HepG2 (cell line): ENCODE measurements around the gene TNRC18. TPM values are rescaled to one million over a fixed set of nuclear protein-coding genes. Genes with fewer than 3 reads are reported as not detected.
A peak's percentile ranks its signal among the peaks of the same experiment; 100 is the strongest.

ENCODE experiments used
- FIP1L1 ChIP-seq: fragments of 200-400 bp; formaldehyde crosslinking; IDR thresholded peaks from 2 replicates; pipeline ENCODE4 v1.6.1; 2018; ENCODE audit warnings: low read depth, mild to moderate bottlenecking, low read length, moderate library complexity, borderline replicate concordance; ENCODE audit not compliant: insufficient read depth
- MAFF ChIP-seq: IDR thresholded peaks from 2 replicates; pipeline ENCODE4 v1.6.1; 2011; ENCODE audit warnings: low read depth, low read length, improper control_type of control experiment
- SNAPC4 ChIP-seq: sonication (generic); formaldehyde crosslinking; IDR thresholded peaks from 2 replicates; pipeline ENCODE4 v1.4.0; 2020; ENCODE audit warnings: mild to moderate bottlenecking, missing genetic modification reagents
- ZFP1 ChIP-seq: IDR thresholded peaks from 2 replicates; pipeline ENCODE4 v1.6.1; 2016
- ZHX1 ChIP-seq: sonication (generic); formaldehyde crosslinking; IDR thresholded peaks from 2 replicates; pipeline ENCODE4 v1.8.1; 2022; ENCODE audit warnings: low read depth, mild to moderate bottlenecking, missing genetic modification reagents
- ZNF746 ChIP-seq: sonication (generic); formaldehyde crosslinking; IDR thresholded peaks from 2 replicates; pipeline ENCODE4 v1.8.0; 2022; ENCODE audit warnings: mild to moderate bottlenecking, missing genetic modification reagents
- polyA plus RNA-seq, 8 experiments: library from polyadenylated mRNA; depleted of rRNA in 3 of 8; stranded (reverse) in 7 of 8; unstranded in 1 of 8; fragments of >200 nt; fragmentation: Illumina TruSeq in 4 of 8; extraction: Trizol in 4 of 8; gene quantifications; 2 replicates each; pipeline versions ENCODE4 v1.2.1 to v1.2.3, GENCODE V29; 2011 to 2016; ENCODE audit warnings: low read depth in 4 of 8, missing spikeins in 1 of 8, mixed read lengths in 1 of 8; ENCODE audit not compliant: insufficient read depth in 1 of 8
- total RNA-seq, 5 experiments: library from RNA; depleted of rRNA; stranded (reverse); fragments of >200 nt; fragmentation: Illumina TruSeq; extraction: Trizol; gene quantifications; 2 replicates each; pipeline ENCODE4 v1.2.3, GENCODE V29; 2016; ENCODE audit warnings: low read depth in 1 of 5
- TF ChIP-seq, protein P1 (sequence below): IDR thresholded peaks from 2 replicates; pipeline ENCODE4 v1.6.1; 2018; ENCODE audit warnings: missing genetic modification reagents, mild to moderate bottlenecking, missing compliant biosample characterization
- TF ChIP-seq, protein P2 (sequence below), 2 experiments: sonication (generic) in 1 of 2; formaldehyde crosslinking in 1 of 2; IDR thresholded peaks; 2 replicates each; pipeline versions ENCODE4 v1.4.0 to v1.6.1; 2016 to 2020; ENCODE audit warnings: borderline replicate concordance in 1 of 2, low read depth in 1 of 2, mild to moderate bottlenecking in 1 of 2, missing genetic modification reagents in 1 of 2
- TF ChIP-seq, protein P3 (sequence below): sonication (generic); formaldehyde crosslinking; IDR thresholded peaks from 2 replicates; pipeline ENCODE4 v1.8.0; 2023; ENCODE audit warnings: mild to moderate bottlenecking, missing genetic modification reagents

TNRC18 gene
- total and polyA plus RNA-seq, 2 of the 13 experiments (the other 11 are each of a cell fraction or from before 2014, with no cell fraction given) = 11.7 to 17.4 TPM

- TF ChIP-seq MAFF = no peak
- no peak for TF ChIP-seq ZHX1 (CRISPR knock-in tag)
- TF ChIP-seq SNAPC4 (CRISPR knock-in tag) = peak; percentile 28; the same call in 1 of the 2 replicates
- TF ChIP-seq ZNF746 = peak; percentile 74; the same call in 1 of the 2 replicates
- TF ChIP-seq, protein P1, sequence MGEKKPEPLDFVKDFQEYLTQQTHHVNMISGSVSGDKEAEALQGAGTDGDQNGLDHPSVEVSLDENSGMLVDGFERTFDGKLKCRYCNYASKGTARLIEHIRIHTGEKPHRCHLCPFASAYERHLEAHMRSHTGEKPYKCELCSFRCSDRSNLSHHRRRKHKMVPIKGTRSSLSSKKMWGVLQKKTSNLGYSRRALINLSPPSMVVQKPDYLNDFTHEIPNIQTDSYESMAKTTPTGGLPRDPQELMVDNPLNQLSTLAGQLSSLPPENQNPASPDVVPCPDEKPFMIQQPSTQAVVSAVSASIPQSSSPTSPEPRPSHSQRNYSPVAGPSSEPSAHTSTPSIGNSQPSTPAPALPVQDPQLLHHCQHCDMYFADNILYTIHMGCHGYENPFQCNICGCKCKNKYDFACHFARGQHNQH (CRISPR knock-in tag) = peak; percentile 19; the same call in 1 of the 2 replicates
- no peak for TF ChIP-seq ZFP1
- TF ChIP-seq, protein P2, sequence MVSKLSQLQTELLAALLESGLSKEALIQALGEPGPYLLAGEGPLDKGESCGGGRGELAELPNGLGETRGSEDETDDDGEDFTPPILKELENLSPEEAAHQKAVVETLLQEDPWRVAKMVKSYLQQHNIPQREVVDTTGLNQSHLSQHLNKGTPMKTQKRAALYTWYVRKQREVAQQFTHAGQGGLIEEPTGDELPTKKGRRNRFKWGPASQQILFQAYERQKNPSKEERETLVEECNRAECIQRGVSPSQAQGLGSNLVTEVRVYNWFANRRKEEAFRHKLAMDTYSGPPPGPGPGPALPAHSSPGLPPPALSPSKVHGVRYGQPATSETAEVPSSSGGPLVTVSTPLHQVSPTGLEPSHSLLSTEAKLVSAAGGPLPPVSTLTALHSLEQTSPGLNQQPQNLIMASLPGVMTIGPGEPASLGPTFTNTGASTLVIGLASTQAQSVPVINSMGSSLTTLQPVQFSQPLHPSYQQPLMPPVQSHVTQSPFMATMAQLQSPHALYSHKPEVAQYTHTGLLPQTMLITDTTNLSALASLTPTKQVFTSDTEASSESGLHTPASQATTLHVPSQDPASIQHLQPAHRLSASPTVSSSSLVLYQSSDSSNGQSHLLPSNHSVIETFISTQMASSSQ (IDR thresholded peaks at IDR 0.05; ENCODE audit: low read depth) = no peak
- TF ChIP-seq, protein P2 (CRISPR knock-in tag; IDR thresholded peaks at IDR 0.05; ENCODE audit: borderline replicate concordance) = peak; percentile 88
- no peak for TF ChIP-seq FIP1L1
- TF ChIP-seq, protein P3, sequence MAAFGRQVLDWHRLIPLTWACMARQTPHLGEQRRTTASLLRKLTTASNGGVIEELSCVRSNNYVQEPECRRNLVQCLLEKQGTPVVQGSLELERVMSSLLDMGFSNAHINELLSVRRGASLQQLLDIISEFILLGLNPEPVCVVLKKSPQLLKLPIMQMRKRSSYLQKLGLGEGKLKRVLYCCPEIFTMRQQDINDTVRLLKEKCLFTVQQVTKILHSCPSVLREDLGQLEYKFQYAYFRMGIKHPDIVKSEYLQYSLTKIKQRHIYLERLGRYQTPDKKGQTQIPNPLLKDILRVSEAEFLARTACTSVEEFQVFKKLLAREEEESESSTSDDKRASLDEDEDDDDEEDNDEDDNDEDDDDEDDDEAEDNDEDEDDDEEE (CRISPR knock-in tag) = no peak
Measured at GRCh38 chr7:5439572-5440496, 16.2 kb upstream of the TNRC18 start (continued).
